HepG2 (cell line): Measurements from ENCODE around the gene MCRIP2. TPM values are rescaled to one million over a fixed set of nuclear protein-coding genes. Genes with fewer than 3 reads are reported as not detected.
A peak's percentile ranks its signal among the peaks of the same experiment; 100 is the strongest.

Experiments
- AKNA ChIP-seq: sonication (generic); formaldehyde crosslinking; IDR thresholded peaks from 2 replicates; pipeline ENCODE4 v1.4.0; 2020; ENCODE audit warnings: missing genetic modification reagents, borderline replicate concordance
- CC2D1A ChIP-seq: sonication (generic); formaldehyde crosslinking; IDR thresholded peaks from 2 replicates; pipeline ENCODE4 v1.8.1; 2023; ENCODE audit warnings: mild to moderate bottlenecking, missing genetic modification reagents
- GLI4 ChIP-seq: sonication (generic); formaldehyde crosslinking; IDR thresholded peaks from 2 replicates; pipeline ENCODE4 v1.5.1; 2020; ENCODE audit warnings: missing genetic modification reagents, mild to moderate bottlenecking, moderate library complexity, borderline replicate concordance
- GMEB1 ChIP-seq: sonication (generic); formaldehyde crosslinking; IDR thresholded peaks from 2 replicates; pipeline ENCODE4 v1.5.1; 2020; ENCODE audit warnings: missing genetic modification reagents, mild to moderate bottlenecking, borderline replicate concordance
- HOXA5 ChIP-seq: sonication (generic); formaldehyde crosslinking; IDR thresholded peaks from 2 replicates; pipeline ENCODE4 v1.4.0; 2020; ENCODE audit warnings: missing genetic modification reagents
- NCOA1 ChIP-seq: sonication (generic); formaldehyde crosslinking; IDR thresholded peaks from 2 replicates; pipeline ENCODE4 v1.9.0; 2021; ENCODE audit warnings: missing genetic modification reagents
- SAP130 ChIP-seq: IDR thresholded peaks from 2 replicates; pipeline ENCODE4 v1.6.1; 2016; ENCODE audit warnings: low read depth
- WIZ ChIP-seq: sonication (generic); formaldehyde crosslinking; IDR thresholded peaks from 2 replicates; pipeline ENCODE4 v1.5.1; 2020; ENCODE audit warnings: mild to moderate bottlenecking, missing genetic modification reagents
- ZBTB4 ChIP-seq: sonication (generic); formaldehyde crosslinking; IDR thresholded peaks from 2 replicates; pipeline ENCODE4 v1.4.0; 2020; ENCODE audit warnings: missing genetic modification reagents, mild to moderate bottlenecking, borderline replicate concordance
- ZNF280D ChIP-seq: sonication (generic); formaldehyde crosslinking; IDR thresholded peaks from 2 replicates; pipeline ENCODE4 v1.5.1; 2020; ENCODE audit warnings: mild to moderate bottlenecking, missing genetic modification reagents
- ZNF430 ChIP-seq: sonication (generic); formaldehyde crosslinking; IDR thresholded peaks from 2 replicates; pipeline ENCODE4 v1.9.0; 2021; ENCODE audit warnings: mild to moderate bottlenecking, missing genetic modification reagents
- polyA plus RNA-seq, 8 experiments: library from polyadenylated mRNA; depleted of rRNA in 3 of 8; stranded (reverse) in 7 of 8; unstranded in 1 of 8; fragments of >200 nt; fragmentation: Illumina TruSeq in 4 of 8; extraction: Trizol in 4 of 8; gene quantifications; 2 replicates each; pipeline versions ENCODE4 v1.2.1 to v1.2.3, GENCODE V29; 2011 to 2016; ENCODE audit warnings: low read depth in 4 of 8, missing spikeins in 1 of 8, mixed read lengths in 1 of 8; ENCODE audit not compliant: insufficient read depth in 1 of 8
- total RNA-seq, 5 experiments: library from RNA; depleted of rRNA; stranded (reverse); fragments of >200 nt; fragmentation: Illumina TruSeq; extraction: Trizol; gene quantifications; 2 replicates each; pipeline ENCODE4 v1.2.3, GENCODE V29; 2016; ENCODE audit warnings: low read depth in 1 of 5

MCRIP2 gene
- total and polyA plus RNA-seq, 2 of the 13 experiments (the other 11 are each of a cell fraction or from before 2014, with no cell fraction given), result 39.6 to 76.7 TPM

GRCh38 chr16:637081-638018 lies 4.3 kb upstream of the MCRIP2 start (continued):
- TF ChIP-seq AKNA (CRISPR knock-in tag) (no peak), WIZ (CRISPR knock-in tag) (peak; percentile 33; the same call in 1 of the 2 replicates), SAP130 (CRISPR knock-in tag) (peak; percentile 9; the same call in 1 of the 2 replicates), GLI4 (CRISPR knock-in tag) (no peak), CC2D1A (CRISPR knock-in tag) (no peak), GMEB1 (CRISPR knock-in tag) (no peak), HOXA5 (CRISPR knock-in tag) (0 out of 2 replicates have a peak, but pooled peaks have one; percentile 6), ZNF280D (CRISPR knock-in tag) (no peak), NCOA1 (CRISPR knock-in tag) (no peak), ZBTB4 (peak; percentile 51; the same call in 1 of the 2 replicates), ZNF430 (CRISPR knock-in tag) (no peak)
